OCI-LY1 (cell line): Measurements from ENCODE around the gene ZNF460.
"Not testable (repeated sequence)": the region's sequence is repeated elsewhere in the genome, so short reads cannot be mapped to it uniquely, and the experiment has no call there.

ENCODE experiments used
- H2AFZ ChIP-seq: fragments of 200-600 bp; sonication (generic), shearing (Covaris generic); 2 replicates; pipeline ENCODE4 v1.6.0; 2014; ENCODE audit warnings: antibody characterized with exemption, mild to moderate bottlenecking, low read length
- H3F3A ChIP-seq: fragments of 200-600 bp; sonication (generic), shearing (Covaris generic); 2 replicates; pipeline ENCODE4 v1.6.0; 2014; ENCODE audit warnings: mild to moderate bottlenecking, antibody characterized with exemption, low read length, moderate library complexity; ENCODE audit not compliant: insufficient read depth
- H3K27ac ChIP-seq: fragments of 200-600 bp; sonication (generic); 2 replicates; pipeline ENCODE4 v1.5.1; 2014; ENCODE audit warnings: low read length, mixed run types, mild to moderate bottlenecking, low read depth; ENCODE audit not compliant: poor library complexity, severe bottlenecking
- H3K27me3 ChIP-seq: fragments of 200-600 bp; sonication (generic); 2 replicates; pipeline ENCODE4 v1.6.0; 2014; ENCODE audit warnings: antibody characterized with exemption, mild to moderate bottlenecking, low read length, moderate library complexity; ENCODE audit not compliant: insufficient read depth
- H3K36me3 ChIP-seq: fragments of 200-600 bp; sonication (generic); 2 replicates; pipeline ENCODE4 v1.6.1; 2014; ENCODE audit warnings: mild to moderate bottlenecking, antibody characterized with exemption, low read length, moderate library complexity, mixed read lengths; ENCODE audit not compliant: insufficient read depth
- H3K4me1 ChIP-seq: fragments of 200-600 bp; sonication (generic); 2 replicates; pipeline ENCODE4 v1.5.1; 2014; ENCODE audit warnings: mild to moderate bottlenecking, low read length, moderate library complexity; ENCODE audit not compliant: insufficient read depth, severe bottlenecking
- H3K4me2 ChIP-seq: fragments of 200-600 bp; sonication (generic), shearing (Covaris generic); 2 replicates; pipeline ENCODE4 v1.6.1; 2014; ENCODE audit warnings: low read length
- H3K4me3 ChIP-seq: fragments of 200-600 bp; sonication (generic); 2 replicates; pipeline ENCODE4 v1.5.1; 2014; ENCODE audit warnings: low read length, low read depth, mild to moderate bottlenecking, mixed read lengths; ENCODE audit not compliant: poor library complexity, severe bottlenecking
- H3K79me2 ChIP-seq: fragments of 200-600 bp; shearing (Covaris generic); 2 replicates; pipeline ENCODE4 v1.6.1; 2016; ENCODE audit warnings: mixed run types, low read length, mixed read lengths; ENCODE audit not compliant: insufficient read depth
- H3K9ac ChIP-seq: fragments of 200-600 bp; sonication (generic), shearing (Covaris generic); 2 replicates; pipeline ENCODE4 v1.6.1; 2014; ENCODE audit warnings: mild to moderate bottlenecking, low read length, mixed read lengths
- H3K9me2 ChIP-seq: fragments of 200-600 bp; sonication (generic), shearing (Covaris generic); 2 replicates; pipeline ENCODE4 v1.6.1; 2014; ENCODE audit warnings: low read depth, mild to moderate bottlenecking, low read length, mixed read lengths
- H3K9me3 ChIP-seq: fragments of 200-600 bp; shearing (Covaris generic); 2 replicates; pipeline ENCODE4 v1.6.1; 2014; ENCODE audit warnings: low read length, mixed read lengths
- H4K20me1 ChIP-seq: fragments of 200-600 bp; sonication (generic), shearing (Covaris generic); 2 replicates; pipeline ENCODE4 v1.6.0; 2016; ENCODE audit warnings: mild to moderate bottlenecking, low read length; ENCODE audit not compliant: insufficient read depth
- EZH2 ChIP-seq: fragments of 200-600 bp; sonication (generic), shearing (Covaris generic); IDR thresholded peaks from 2 replicates; pipeline ENCODE4 v1.8.0; 2017; ENCODE audit warnings: borderline replicate concordance, mixed run types, mild to moderate bottlenecking, antibody characterized with exemption, low read length, moderate library complexity, mixed read lengths
- TF ChIP-seq, protein P1 (sequence below): fragments of 200-600 bp; sonication (generic), shearing (Covaris generic); IDR thresholded peaks from 2 replicates; pipeline ENCODE4 v1.5.1; 2017; ENCODE audit warnings: mild to moderate bottlenecking, antibody characterized with exemption, low read length, moderate library complexity, mixed read lengths

ZNF460 gene

DNA sequence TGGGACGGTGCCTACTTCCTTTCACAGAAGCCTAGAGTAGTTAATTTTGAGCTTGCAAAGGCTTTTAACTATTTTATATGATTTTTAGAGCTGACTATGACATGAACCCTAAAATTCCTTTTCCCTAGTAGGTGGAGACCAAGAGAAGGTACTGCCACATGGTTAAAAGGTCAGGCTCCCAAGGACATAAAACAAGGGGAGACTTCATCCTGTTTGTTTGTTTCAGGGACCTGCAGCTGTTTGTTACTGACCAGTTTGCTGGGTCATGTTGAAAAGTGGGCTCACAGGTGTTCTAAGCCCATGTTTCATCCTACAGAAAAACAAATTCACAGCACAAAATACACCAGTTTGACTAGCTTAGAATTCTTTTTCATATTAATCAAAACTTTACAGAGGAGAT is 3.9 kb upstream of the ZNF460 start:
- H3K79me2 ChIP-seq = peaks cover 13% of the 10 kb centered on the region
- no peaks in the 10 kb centered on the region for H3F3A ChIP-seq
- H3K4me1 ChIP-seq = peaks cover 13% of the 10 kb centered on the region
- no peaks in the 10 kb centered on the region for H3K9me3 ChIP-seq
- H3K9ac ChIP-seq = no peak overlapping the region
- H4K20me1 ChIP-seq = no peaks in the 10 kb centered on the region
- no peak for TF ChIP-seq EZH2
- TF ChIP-seq, protein P1, sequence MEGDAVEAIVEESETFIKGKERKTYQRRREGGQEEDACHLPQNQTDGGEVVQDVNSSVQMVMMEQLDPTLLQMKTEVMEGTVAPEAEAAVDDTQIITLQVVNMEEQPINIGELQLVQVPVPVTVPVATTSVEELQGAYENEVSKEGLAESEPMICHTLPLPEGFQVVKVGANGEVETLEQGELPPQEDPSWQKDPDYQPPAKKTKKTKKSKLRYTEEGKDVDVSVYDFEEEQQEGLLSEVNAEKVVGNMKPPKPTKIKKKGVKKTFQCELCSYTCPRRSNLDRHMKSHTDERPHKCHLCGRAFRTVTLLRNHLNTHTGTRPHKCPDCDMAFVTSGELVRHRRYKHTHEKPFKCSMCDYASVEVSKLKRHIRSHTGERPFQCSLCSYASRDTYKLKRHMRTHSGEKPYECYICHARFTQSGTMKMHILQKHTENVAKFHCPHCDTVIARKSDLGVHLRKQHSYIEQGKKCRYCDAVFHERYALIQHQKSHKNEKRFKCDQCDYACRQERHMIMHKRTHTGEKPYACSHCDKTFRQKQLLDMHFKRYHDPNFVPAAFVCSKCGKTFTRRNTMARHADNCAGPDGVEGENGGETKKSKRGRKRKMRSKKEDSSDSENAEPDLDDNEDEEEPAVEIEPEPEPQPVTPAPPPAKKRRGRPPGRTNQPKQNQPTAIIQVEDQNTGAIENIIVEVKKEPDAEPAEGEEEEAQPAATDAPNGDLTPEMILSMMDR = no peak
- H3K9me2 ChIP-seq = no peaks in the 10 kb centered on the region
- no peak overlapping the region for H3K4me2 ChIP-seq
- H3K4me3 ChIP-seq = no peak overlapping the region
- peak overlapping the region; percentile 24 for H3K27ac ChIP-seq
- no peaks in the 10 kb centered on the region for H3K27me3 ChIP-seq
- peaks cover 6% of the 10 kb centered on the region; the same call in 1 of the 2 replicates for H3K36me3 ChIP-seq
- H2AFZ ChIP-seq = no peak overlapping the region

DNA sequence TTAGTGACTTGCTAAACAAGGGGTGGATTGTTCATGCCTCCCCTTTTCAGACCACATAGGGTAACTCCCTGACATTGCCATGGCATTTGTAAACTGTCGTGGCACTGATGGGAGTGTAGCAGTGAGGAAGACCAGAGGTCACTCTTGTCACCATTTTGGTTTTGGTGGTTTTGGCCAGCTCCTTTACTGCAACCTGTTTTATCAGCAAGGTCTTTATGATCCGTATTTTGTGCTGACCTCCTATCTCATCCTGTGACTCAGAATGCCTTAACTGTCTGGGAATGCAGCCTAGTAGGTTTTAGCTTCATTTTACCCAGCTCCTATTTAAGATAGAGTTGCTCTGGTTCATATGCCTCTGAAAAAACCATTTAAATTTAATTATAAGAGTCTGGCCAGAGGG is 1.8 kb upstream of the ZNF460 start:
- H3K9me3 ChIP-seq, H3K4me2 ChIP-seq, H3K27ac ChIP-seq, H3K4me3 ChIP-seq, H4K20me1 ChIP-seq, H2AFZ ChIP-seq, H3K9me2 ChIP-seq, H3K9ac ChIP-seq, H3K27me3 ChIP-seq, H3F3A ChIP-seq: not testable (repeated sequence)
- Histone ChIP-seq H3K36me3 (peaks cover 14% of the 10 kb centered on the region), H3K4me1 (peaks cover 25% of the 10 kb centered on the region), H3K79me2 (peaks cover 27% of the 10 kb centered on the region)

DNA sequence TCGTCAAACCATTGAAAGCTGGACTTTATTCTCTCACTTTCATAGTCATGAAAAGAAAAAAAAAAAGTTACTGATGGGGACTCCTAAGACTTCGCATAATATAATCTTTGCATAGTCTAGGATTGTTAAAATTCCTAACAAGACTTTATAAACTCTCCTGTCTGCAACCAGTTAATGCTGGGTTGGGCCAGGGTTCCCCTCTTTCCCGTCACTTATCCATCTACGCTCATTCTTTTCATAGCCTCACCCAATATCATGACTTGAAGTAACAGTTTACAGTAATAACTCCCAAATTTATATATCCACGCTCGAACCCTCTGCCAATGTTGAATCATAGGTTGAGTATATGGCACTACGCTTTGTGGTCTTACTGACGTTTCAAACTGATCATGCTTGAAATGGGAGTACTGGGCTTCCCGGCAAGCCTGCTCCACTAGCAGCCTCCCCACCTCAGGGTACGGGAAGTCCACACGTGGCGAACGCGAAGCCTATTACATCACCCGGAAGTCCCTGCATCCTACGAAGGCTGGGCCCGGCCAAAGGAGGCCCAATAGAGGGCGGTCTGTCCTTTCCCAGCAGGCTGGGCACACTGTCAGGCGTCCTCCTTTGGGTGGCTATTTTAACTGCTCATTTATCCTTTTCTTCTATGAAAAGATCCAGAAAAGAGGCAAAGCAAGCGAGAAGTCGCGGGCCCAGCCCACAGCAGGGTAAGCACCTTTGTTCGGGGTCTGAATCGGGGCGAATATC is 694 bp upstream of the ZNF460 start:
- Histone ChIP-seq H4K20me1 (no peaks in the 10 kb centered on the region), H3K9me3 (no peaks in the 10 kb centered on the region), H3K79me2 (peaks cover 32% of the 10 kb centered on the region), H3K9me2 (no peaks in the 10 kb centered on the region), H3K4me2 (peak overlapping the region; percentile 99), H3K27me3 (no peaks in the 10 kb centered on the region), H3K4me1 (peaks cover 25% of the 10 kb centered on the region), H3K27ac (peak overlapping the region; percentile 92), H2AFZ (peak overlapping the region; percentile 47), H3F3A (no peaks in the 10 kb centered on the region), H3K9ac (peak overlapping the region; percentile 96), H3K4me3 (peak overlapping the region; percentile 86), H3K36me3 (peaks cover 20% of the 10 kb centered on the region)
- TF ChIP-seq, protein P1 = peak; percentile 34
- TF ChIP-seq EZH2 = no peak

DNA sequence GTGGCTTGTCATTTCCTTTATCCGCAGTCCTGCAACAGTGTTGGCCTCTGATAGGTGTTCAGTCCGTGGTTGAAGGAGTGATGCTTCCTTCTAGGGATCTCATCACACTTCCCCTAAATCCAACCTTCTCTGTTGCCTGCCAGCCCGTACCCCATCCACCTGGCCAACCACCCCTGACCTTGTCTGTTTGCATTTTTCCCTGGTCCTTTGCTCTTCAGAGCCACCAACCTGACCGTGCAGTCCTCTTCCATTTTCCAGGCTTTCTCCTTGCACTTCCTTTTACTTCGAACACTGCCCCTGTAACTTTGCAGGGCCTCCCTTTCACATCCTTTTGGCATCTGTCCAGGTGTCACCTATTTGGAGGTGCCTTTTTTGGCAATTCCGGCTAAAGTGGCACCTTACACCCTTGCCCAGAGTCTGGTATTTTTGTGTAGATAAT is 696 bp downstream of the ZNF460 start:
- Histone ChIP-seq H4K20me1 (no peaks in the 10 kb centered on the region), H3K79me2 (peaks cover 32% of the 10 kb centered on the region), H3K36me3 (peaks cover 31% of the 10 kb centered on the region), H2AFZ (no peak overlapping the region), H3K4me1 (peaks cover 25% of the 10 kb centered on the region), H3K4me3 (peak overlapping the region; percentile 86), H3K9me2 (no peaks in the 10 kb centered on the region), H3K27me3 (no peaks in the 10 kb centered on the region), H3K9me3 (no peaks in the 10 kb centered on the region), H3K27ac (peak overlapping the region; percentile 92), H3F3A (no peaks in the 10 kb centered on the region), H3K9ac (peak overlapping the region; percentile 96), H3K4me2 (peak overlapping the region; percentile 95)
- TF ChIP-seq, protein P1 = no peak
- no peak for TF ChIP-seq EZH2
